DOHH2 (cell line): ENCODE results near the gene SPIRE2.
A peak's percentile ranks its signal among the peaks of the same experiment; 100 is the strongest.

Experiments
- H3F3A ChIP-seq: fragments of 200-600 bp; sonication (generic), shearing (Covaris generic); 2 replicates; pipeline ENCODE4 v1.6.0; 2016; ENCODE audit warnings: antibody characterized with exemption, mild to moderate bottlenecking; ENCODE audit not compliant: control insufficient read depth, insufficient read depth
- H3K27ac ChIP-seq: fragments of 200-600 bp; sonication (generic); 2 replicates; pipeline ENCODE4 v1.5.1; 2014; ENCODE audit warnings: low read depth, mild to moderate bottlenecking, low read length, moderate library complexity
- H3K27me3 ChIP-seq: fragments of 200-600 bp; sonication (generic); 2 replicates; pipeline ENCODE4 v1.6.1; 2014; ENCODE audit warnings: mild to moderate bottlenecking, low read length, mixed read lengths; ENCODE audit not compliant: control insufficient read depth
- H3K36me3 ChIP-seq: fragments of 200-600 bp; sonication (generic); 2 replicates; pipeline ENCODE4 v1.6.1; 2014; ENCODE audit warnings: mild to moderate bottlenecking, low read length, moderate library complexity, mixed read lengths; ENCODE audit not compliant: control insufficient read depth
- H3K4me1 ChIP-seq: fragments of 200-600 bp; sonication (generic); 2 replicates; pipeline ENCODE4 v1.6.1; 2014; ENCODE audit warnings: mild to moderate bottlenecking, low read length, mixed read lengths; ENCODE audit not compliant: control insufficient read depth
- H3K4me2 ChIP-seq: fragments of 200-600 bp; sonication (generic); 2 replicates; pipeline ENCODE4 v1.6.0; 2014; ENCODE audit warnings: mild to moderate bottlenecking, low read length, moderate library complexity
- H3K4me3 ChIP-seq: fragments of 200-600 bp; sonication (generic); 2 replicates; pipeline ENCODE4 v1.5.1; 2014; ENCODE audit warnings: mild to moderate bottlenecking, low read length, mixed read lengths
- H3K79me2 ChIP-seq: fragments of 200-600 bp; sonication (generic); 2 replicates; pipeline ENCODE4 v1.6.1; 2014; ENCODE audit warnings: mild to moderate bottlenecking, low read length, mixed read lengths; ENCODE audit not compliant: control insufficient read depth
- H3K9me2 ChIP-seq: fragments of 200-600 bp; sonication (generic); replicated peaks from 2 replicates; pipeline ENCODE4 v1.6.1; 2014; ENCODE audit warnings: mild to moderate bottlenecking, low read length, mixed read lengths; ENCODE audit not compliant: control insufficient read depth
- H3K9me3 ChIP-seq: fragments of 200-600 bp; sonication (generic); 2 replicates; pipeline ENCODE4 v1.6.1; 2014; ENCODE audit warnings: antibody characterized with exemption, low read length, mixed read lengths; ENCODE audit not compliant: control insufficient read depth, insufficient read depth
- H4K20me1 ChIP-seq: fragments of 200-600 bp; sonication (generic); 2 replicates; pipeline ENCODE4 v1.6.0; 2014; ENCODE audit warnings: low read depth, mild to moderate bottlenecking, antibody characterized with exemption, low read length, moderate library complexity; ENCODE audit not compliant: control insufficient read depth, insufficient read depth
- EZH2phosphoT487 ChIP-seq: fragments of 200-600 bp; sonication (generic); IDR thresholded peaks from 2 replicates; pipeline ENCODE4 v1.6.1; 2017; ENCODE audit warnings: borderline replicate concordance, mild to moderate bottlenecking, antibody characterized with exemption, low read length, moderate library complexity, mixed read lengths
- TF ChIP-seq, protein P1 (sequence below): fragments of 200-600 bp; sonication (generic); IDR thresholded peaks from one replicate; pipeline ENCODE4 v1.5.1; 2014; ENCODE audit warnings: antibody characterized with exemption, mild to moderate bottlenecking, low read depth, low read length; ENCODE audit not compliant: poor library complexity, severe bottlenecking

Gene SPIRE2

DNA sequence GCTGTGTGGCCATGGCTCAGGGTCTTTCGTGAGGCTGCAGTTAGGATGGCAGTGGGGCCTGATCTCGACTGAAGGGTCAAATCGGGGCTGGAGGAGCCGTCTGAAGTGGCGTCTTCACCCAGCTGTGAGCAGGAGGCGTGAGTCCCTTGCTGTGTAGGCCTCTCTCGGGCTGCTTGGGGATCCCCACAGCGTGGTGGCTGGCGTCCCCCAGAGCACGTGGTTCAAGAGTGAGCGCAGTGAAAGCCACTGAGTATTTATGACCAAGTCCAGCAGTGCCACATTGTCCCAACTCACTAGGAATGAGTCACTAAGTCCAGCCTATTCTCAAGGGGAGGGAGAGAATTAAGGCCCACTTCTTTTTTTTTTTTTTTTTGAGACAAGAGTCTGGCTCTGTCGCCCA is 33.4 kb downstream of the SPIRE2 start:
- Histone ChIP-seq H3K9me3 (no peaks in the 10 kb centered on the region), H3K36me3 (no peaks in the 10 kb centered on the region; the same call in 1 of the 2 replicates), H3K4me1 (peaks cover 30% of the 10 kb centered on the region), H3F3A (peaks cover 5% of the 10 kb centered on the region; the same call in 1 of the 2 replicates), H3K79me2 (no peaks in the 10 kb centered on the region), H3K4me2 (no peak overlapping the region), H3K4me3 (no peak overlapping the region), H3K27me3 (no peaks in the 10 kb centered on the region), H4K20me1 (0 out of 2 replicates have a peak, but pooled peaks cover 3% of the 10 kb centered on the region), H3K27ac (no peak overlapping the region), H3K9me2 (no peaks in the 10 kb centered on the region)
- no peak for TF ChIP-seq EZH2phosphoT487
- TF ChIP-seq, protein P1, sequence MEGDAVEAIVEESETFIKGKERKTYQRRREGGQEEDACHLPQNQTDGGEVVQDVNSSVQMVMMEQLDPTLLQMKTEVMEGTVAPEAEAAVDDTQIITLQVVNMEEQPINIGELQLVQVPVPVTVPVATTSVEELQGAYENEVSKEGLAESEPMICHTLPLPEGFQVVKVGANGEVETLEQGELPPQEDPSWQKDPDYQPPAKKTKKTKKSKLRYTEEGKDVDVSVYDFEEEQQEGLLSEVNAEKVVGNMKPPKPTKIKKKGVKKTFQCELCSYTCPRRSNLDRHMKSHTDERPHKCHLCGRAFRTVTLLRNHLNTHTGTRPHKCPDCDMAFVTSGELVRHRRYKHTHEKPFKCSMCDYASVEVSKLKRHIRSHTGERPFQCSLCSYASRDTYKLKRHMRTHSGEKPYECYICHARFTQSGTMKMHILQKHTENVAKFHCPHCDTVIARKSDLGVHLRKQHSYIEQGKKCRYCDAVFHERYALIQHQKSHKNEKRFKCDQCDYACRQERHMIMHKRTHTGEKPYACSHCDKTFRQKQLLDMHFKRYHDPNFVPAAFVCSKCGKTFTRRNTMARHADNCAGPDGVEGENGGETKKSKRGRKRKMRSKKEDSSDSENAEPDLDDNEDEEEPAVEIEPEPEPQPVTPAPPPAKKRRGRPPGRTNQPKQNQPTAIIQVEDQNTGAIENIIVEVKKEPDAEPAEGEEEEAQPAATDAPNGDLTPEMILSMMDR, result no peak

DNA sequence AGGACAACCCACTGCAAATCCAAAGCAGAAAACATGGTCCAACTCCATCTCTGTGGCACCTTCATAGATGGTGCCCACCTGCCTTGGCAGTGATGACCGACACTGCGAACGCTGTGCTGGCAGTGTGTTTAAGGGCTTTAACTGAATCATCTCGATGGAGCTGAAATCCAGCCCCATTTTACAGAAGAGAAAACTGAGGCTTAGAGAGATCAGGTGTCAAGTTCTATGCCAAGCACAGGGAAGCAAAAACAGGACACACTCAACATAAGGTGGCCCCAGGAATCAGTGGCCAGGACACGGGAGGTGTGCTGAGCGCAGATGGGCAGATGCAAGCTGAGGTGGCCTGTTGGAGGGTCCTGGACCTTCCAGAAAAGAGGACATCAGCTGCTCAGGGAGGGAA is 34.5 kb downstream of the SPIRE2 start:
- Histone ChIP-seq H3K9me3 (peaks cover 3% of the 10 kb centered on the region), H3K4me3 (no peak overlapping the region)
- TF ChIP-seq, protein P1, result no peak
- TF ChIP-seq EZH2phosphoT487, result no peak

DNA sequence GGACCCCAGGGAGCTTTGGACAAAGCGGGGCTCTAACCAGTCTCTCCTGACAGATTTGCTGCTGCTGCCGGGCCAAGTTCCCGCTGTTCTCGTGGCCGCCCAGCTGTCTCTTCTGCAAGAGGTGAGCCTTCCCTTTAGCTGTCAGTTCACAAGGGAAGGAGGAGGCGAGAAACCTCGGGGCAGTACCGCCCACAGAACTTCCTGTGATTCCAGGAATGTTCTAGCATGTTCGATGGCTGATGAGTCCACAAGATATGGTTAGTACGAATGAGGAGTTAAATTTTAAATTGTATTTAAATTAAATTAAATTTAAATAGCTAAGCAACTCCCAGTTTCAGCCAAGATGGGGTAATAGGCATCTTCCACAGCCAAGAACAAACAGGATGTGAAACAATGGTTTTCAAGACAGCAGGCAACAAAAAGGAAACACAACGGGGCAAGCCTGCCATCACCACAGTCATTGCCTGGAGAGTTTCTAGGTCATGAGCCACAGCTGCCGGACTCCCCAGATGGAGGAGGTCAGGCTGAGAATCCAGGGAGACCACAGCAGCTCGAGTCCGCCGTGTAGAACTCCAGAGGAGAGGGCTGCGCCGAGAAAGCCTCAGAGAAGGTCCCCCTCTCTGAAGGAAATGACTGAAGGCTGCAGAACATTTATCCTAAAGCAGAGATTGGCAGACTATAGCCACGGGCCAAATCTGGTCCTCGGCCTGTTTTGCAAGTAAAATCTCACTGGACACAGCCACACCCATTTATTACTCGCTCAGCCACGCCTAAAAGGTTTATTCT is 35.7 kb downstream of the SPIRE2 start:
- H3K36me3 ChIP-seq, result peaks cover 8% of the 10 kb centered on the region
- H4K20me1 ChIP-seq, result 0 out of 2 replicates have a peak, but pooled peaks cover 3% of the 10 kb centered on the region
- peak overlapping the region; percentile 44 for H3K4me2 ChIP-seq
- peaks cover 5% of the 10 kb centered on the region; the same call in 1 of the 2 replicates for H3F3A ChIP-seq
- peaks cover 27% of the 10 kb centered on the region for H3K4me1 ChIP-seq
- peaks cover 10% of the 10 kb centered on the region for H3K9me3 ChIP-seq
- H3K27me3 ChIP-seq, result no peaks in the 10 kb centered on the region
- no peak overlapping the region for H3K27ac ChIP-seq
- no peak overlapping the region for H3K4me3 ChIP-seq
- H3K79me2 ChIP-seq, result no peaks in the 10 kb centered on the region
- H3K9me2 ChIP-seq, result no peaks in the 10 kb centered on the region
- no peak for TF ChIP-seq EZH2phosphoT487
- TF ChIP-seq, protein P1, result no peak

More for the DNA sequence above, 34.5 kb downstream of the SPIRE2 start:
- peaks cover 27% of the 10 kb centered on the region for H3K4me1 ChIP-seq
- H4K20me1 ChIP-seq, result 0 out of 2 replicates have a peak, but pooled peaks cover 3% of the 10 kb centered on the region
- no peak overlapping the region for H3K4me2 ChIP-seq
- H3K27me3 ChIP-seq, result no peaks in the 10 kb centered on the region
- H3K9me2 ChIP-seq, result no peaks in the 10 kb centered on the region
- H3F3A ChIP-seq, result peaks cover 5% of the 10 kb centered on the region; the same call in 1 of the 2 replicates
- H3K79me2 ChIP-seq, result no peaks in the 10 kb centered on the region
- H3K36me3 ChIP-seq, result peaks cover under 1% of the 10 kb centered on the region
- H3K27ac ChIP-seq, result no peak overlapping the region
